ENCODE measurements around the gene B9D2.
A peak's percentile ranks its signal among the peaks of the same experiment; 100 is the strongest.
"Not testable (repeated sequence)": the region's sequence is repeated elsewhere in the genome, so short reads cannot be mapped to it uniquely, and the experiment has no call there.

The B9D2 gene

GRCh38 chr19:41372501-41372900 is 8.6 kb upstream of the B9D2 start:
- no peak for DNase-seq (ENCODE audit: low spot score)
- TF ChIP-seq CTCF (IDR thresholded peaks at IDR 0.05): no peak
- H3K27ac ChIP-seq: no peak overlapping the region

GRCh38 chr19:41371541-41371940 is 7.6 kb upstream of the B9D2 start:
- Histone ChIP-seq H3K27ac (no peak overlapping the region), H3K4me3 (no peak overlapping the region)
- DNase-seq (ENCODE audit: low spot score): no peak
- TF ChIP-seq CTCF (IDR thresholded peaks at IDR 0.05): no peak

More at GRCh38 chr19:41372501-41372900, 8.6 kb upstream of the B9D2 start:
- H3K4me3 ChIP-seq: no peak overlapping the region

GRCh38 chr19:41371119-41371518 is 7.2 kb upstream of the B9D2 start:
- H3K27ac ChIP-seq; DNase-seq (ENCODE audit: low spot score); H3K4me3 ChIP-seq: not testable (repeated sequence)

GRCh38 chr19:41369769-41370168 is 5.8 kb upstream of the B9D2 start:
- Histone ChIP-seq H3K27ac (no peak overlapping the region), H3K4me3 (no peak overlapping the region)
- TF ChIP-seq CTCF (IDR thresholded peaks at IDR 0.05): no peak
- DNase-seq (ENCODE audit: low spot score): no peak

- DNase-seq (ENCODE audit: low spot score): no peak
- no peak overlapping the region for H3K27ac ChIP-seq
- TF ChIP-seq CTCF (IDR thresholded peaks at IDR 0.05): no peak
Observed at GRCh38 chr19:41367848-41368301, 3.9 kb upstream of the B9D2 start.

GRCh38 chr19:41366089-41366488 is 2.1 kb upstream of the B9D2 start:
- TF ChIP-seq CTCF (IDR thresholded peaks at IDR 0.05): no peak
- no peak for DNase-seq (ENCODE audit: low spot score)
- H3K4me3 ChIP-seq: no peak overlapping the region
- H3K27ac ChIP-seq: no peak overlapping the region

More at GRCh38 chr19:41367848-41368301, 3.9 kb upstream of the B9D2 start:
- H3K4me3 ChIP-seq: no peak overlapping the region

GRCh38 chr19:41364524-41365391 is 809 bp upstream of the B9D2 start:
- no peak for DNase-seq (ENCODE audit: low spot score)
- no peak for TF ChIP-seq CTCF (IDR thresholded peaks at IDR 0.05)
- peak overlapping the region; percentile 86 for H3K4me3 ChIP-seq
- H3K27ac ChIP-seq: peak overlapping the region; percentile 98 to 99
